GM21381 (cell line): Measurements from ENCODE around the gene PCBP4.

Experiments used
- ATAC-seq: cut with Tn5 transposase; IDR thresholded peaks from one replicate; pipeline ENCODE4 v1.9.1; 2021; ENCODE audit warnings: mild to moderate bottlenecking, moderate library complexity; ENCODE audit not compliant: unreplicated experiment

The PCBP4 gene

GRCh38 chr3:51955893-51956770 lies 11.1 kb downstream of the PCBP4 start:
- no peak for ATAC-seq

DNA sequence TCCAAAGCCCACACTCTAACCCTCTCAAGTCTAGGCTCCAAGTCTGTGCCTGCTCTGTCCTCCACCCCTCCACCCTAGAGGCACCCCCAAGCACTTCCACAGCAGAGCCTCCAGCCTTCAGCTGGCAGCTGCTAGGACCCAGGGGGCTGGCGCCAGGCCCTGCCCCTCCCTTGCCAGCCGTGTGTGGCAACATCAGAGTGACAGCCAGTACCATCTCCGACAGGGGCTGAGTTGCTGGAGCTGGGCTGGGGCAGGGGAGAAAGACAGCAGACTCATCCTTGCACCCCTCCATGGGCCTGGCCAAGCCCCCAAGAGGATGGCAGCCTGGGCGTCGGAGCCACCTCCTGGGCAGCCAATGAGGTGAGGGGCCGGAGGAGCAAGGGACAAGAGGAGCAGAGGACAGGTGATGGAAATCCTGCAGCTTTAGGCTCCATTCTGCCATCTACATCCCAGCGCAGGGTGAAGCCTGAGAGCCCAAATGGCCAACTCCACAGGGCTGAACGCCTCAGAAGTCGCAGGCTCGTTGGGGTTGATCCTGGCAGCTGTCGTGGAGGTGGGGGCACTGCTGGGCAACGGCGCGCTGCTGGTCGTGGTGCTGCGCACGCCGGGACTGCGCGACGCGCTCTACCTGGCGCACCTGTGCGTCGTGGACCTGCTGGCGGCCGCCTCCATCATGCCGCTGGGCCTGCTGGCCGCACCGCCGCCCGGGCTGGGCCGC lies 11.9 kb downstream of the PCBP4 start, which contains the start of gene GPR62:
GPR62 (plus strand) TSS at position 207 of the 718 bp plus-strand sequence; CDS start at position 479, 272 bp downstream.
- no peak for ATAC-seq

DNA sequence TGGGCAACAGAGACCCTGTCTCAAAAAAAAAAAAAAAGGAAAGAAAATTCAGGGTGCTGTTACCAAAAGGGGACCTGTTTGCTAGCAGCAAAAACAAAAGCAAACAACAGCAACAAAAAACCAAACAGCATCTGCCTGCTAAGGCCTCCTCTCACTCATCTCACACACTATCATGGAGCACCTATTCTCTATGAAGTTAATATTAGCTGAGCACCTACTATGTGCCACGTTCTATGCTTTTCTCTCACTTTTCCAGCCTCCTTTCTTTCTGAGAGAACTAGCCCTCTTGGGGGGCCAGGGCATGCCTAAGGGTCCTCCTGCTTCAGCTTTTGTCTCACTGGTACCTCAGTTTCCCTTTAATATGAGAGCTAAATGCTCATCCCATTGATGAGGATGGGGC lies 12.5 kb downstream of the PCBP4 start:
- ATAC-seq, result no peak

GRCh38 chr3:51954105-51954504 lies 13.1 kb downstream of the PCBP4 start:
- ATAC-seq, result no peak

- ATAC-seq, result no peak
Observed at GRCh38 chr3:51953445-51953844, 13.8 kb downstream of the PCBP4 start.

DNA sequence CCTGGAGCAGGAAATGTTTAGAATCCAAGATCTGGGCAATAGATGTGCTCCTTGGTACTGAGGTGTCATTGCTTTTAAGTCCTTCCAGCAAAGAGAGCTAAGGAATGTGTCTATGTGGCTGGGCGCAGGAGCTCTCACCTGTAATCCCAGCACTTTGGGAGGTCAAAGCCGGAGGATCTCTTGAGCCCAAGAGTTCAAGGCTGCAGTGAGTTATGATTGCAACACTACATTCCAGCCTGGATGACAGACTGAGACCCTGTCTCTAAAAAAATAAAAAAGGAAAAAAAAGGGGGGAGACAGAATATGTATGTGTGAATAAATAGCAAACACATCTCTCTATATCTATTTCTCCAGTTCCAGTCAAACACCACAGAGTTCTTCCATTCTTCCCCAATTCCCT lies 16.4 kb downstream of the PCBP4 start:
- ATAC-seq, result no peak

DNA sequence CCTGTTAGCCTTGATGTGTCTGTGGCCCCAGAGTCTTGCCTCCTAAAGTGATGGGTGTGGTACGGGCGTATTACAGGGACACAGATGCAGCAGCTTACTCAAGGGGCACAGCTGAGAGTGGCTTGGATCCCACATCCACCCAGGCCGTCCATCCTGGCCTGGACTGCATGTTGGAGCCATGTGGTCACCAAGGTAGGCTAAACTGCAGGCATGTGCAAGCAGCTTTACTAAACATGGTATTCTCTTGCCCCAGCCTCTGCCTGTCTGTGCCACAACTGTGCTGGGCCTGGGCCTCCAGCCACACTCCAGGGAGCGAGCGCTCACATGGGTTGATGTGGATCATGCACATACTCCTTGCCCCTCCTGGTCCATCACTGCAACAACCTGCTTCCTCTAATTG lies 18.1 kb downstream of the PCBP4 start:
- no peak for ATAC-seq

DNA sequence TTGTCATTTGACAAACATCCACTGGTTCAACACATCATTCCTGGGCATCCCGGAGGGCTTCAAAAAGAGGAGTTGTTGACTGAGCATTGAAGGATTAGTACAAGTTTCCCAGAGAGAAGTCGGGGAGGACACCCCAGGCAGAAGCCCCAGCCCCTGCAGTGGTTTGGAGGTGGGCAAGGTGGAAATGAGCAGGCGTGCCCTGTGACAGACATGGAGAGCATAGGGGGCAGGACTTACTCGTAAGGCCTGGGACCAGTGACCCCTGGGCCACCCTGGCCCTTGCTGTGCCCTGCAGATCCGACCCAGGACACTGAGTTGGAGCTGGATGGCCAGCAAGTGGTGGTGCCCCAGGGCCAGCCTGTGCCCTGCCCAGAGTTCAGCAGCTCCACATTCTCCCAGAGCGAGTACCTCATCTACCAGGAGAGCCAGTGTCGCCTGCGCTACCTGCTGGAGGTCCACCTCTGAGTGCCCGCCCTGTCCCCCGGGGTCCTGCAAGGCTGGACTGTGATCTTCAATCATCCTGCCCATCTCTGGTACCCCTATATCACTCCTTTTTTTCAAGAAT lies 19.2 kb downstream of the PCBP4 start:
- no peak for ATAC-seq

DNA sequence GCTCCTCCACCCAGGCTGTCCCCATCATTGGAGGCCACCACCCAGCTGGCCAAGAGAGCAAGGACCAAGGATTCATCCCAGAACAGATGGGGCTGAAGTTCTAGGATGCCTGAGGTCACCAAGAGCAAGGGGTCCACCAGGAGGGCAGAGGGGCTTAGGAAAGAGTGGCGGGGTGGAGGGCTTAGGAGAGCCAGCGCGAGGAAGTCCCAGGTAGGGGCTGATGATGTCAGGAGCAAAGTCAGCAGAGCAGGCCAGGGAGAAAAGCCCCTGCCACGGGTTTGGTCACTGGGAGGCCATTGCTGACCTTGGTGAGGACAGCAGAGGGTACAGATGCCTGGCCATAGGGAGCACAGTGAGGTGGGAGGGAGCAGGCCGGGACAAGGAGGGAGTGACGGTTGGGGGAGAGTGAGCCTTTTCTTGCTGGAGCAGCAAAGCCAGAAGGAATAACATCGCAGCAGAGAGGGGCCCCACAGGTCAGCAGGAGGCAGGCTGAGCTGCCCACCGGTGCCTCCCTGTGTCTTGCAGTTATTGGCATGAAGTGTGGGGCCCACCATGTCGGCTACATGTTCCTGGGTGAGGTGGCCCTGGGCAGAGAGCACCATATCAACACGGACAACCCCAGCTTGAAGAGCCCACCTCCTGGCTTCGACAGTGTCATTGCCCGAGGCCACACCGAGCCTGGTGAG lies 19.9 kb downstream of the PCBP4 start:
- no peak for ATAC-seq

GRCh38 chr3:51946796-51947195 lies 20.5 kb downstream of the PCBP4 start:
- ATAC-seq, result no peak

GRCh38 chr3:51945926-51946705 lies 21.1 kb downstream of the PCBP4 start:
- ATAC-seq, result no peak

DNA sequence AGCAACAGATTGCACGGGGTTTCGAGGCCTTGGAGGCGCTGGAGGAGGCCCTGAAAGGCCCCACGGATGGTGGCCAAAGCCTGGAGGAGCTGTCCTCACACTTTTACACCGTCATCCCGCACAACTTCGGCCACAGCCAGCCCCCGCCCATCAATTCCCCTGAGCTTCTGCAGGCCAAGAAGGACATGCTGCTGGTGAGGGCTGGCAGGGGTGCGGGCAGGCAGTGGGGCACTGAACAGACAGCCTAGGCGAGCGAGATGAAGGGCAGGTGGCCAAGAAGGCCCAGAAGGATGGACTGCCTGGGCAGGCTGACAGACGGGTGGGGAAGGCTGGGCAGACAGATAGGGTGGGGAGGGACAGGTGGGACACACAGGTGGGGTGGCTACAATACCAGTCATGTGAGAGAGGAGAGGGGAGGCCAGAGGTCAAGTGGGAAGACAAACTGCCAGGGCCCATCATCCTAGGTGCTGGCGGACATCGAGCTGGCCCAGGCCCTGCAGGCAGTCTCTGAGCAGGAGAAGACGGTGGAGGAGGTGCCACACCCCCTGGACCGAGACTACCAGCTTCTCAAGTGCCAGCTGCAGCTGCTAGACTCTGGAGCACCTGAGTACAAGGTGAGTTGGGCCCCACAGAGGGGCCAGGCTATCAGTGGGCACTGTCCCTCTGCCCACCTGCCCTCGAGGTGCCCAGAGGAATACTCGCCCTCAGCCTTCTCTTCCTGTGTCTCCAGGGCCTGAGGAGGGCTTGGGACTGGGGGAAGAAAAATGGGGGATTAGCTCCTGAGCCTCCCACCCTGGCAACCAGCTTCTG lies 22.0 kb downstream of the PCBP4 start:
- no peak for ATAC-seq

DNA sequence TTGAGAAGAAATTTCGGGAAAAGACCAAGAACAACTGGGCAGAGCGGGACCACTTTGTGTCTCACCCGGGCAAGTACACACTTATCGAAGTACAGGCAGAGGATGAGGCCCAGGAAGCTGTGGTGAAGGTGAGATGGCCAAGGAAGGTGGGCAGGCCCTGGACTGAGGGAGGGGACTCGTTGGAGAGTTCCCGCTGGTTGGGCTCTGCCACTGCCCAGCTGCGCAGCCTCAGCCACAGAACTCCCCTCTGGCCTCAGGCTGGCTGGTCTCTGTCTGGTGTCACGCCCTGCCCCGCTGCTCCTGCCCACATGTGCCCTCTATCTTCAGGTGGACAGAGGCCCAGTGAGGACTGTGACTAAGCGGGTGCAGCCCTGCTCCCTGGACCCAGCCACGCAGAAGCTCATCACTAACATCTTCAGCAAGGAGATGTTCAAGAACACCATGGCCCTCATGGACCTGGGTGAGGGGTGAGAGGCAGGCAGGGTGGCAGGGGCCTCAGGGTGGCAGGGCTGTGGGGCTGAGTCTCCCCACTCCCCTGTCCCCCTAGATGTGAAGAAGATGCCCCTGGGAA lies 22.7 kb downstream of the PCBP4 start:
- no peak for ATAC-seq

GRCh38 chr3:51943451-51944391 lies 23.5 kb downstream of the PCBP4 start:
- ATAC-seq, result no peak

- peak; percentile 24 for ATAC-seq
Observed at GRCh38 chr3:51942603-51943450, 24.4 kb downstream of the PCBP4 start.

GRCh38 chr3:51941798-51942602 lies 25.3 kb downstream of the PCBP4 start, which contains the start of the genes PARP3 and RRP9:
Gene PARP3, plus strand, starts transcription at chr3:51942363. Its CDS starts 993 bp downstream, at chr3:51943356.
Gene RRP9, minus strand, starts transcription at chr3:51941904. Its CDS starts 37 bp downstream, at chr3:51941867.
- ATAC-seq, result peak; percentile 91
